Measurements from ENCODE around the gene MXD1. TPM values are rescaled to one million over a fixed set of nuclear protein-coding genes. Genes with fewer than 3 reads are reported as not detected.
A peak's percentile ranks its signal among the peaks of the same experiment; 100 is the strongest.
"Not testable (repeated sequence)": the region's sequence is repeated elsewhere in the genome, so short reads cannot be mapped to it uniquely, and the experiment has no call there.

Gene MXD1
- total RNA-seq, result 12.9 TPM

GRCh38 chr2:69914950-69915945, at the start of gene MXD1:
Gene MXD1 (plus strand): TSS chr2:69915109. CDS start chr2:69915331, 222 bp downstream.
- no peak for DNase-seq

- DNase-seq, result no peak
These were observed 26.5 kb upstream of the MXD1 start for GRCh38 chr2:69888451-69888850.

DNA sequence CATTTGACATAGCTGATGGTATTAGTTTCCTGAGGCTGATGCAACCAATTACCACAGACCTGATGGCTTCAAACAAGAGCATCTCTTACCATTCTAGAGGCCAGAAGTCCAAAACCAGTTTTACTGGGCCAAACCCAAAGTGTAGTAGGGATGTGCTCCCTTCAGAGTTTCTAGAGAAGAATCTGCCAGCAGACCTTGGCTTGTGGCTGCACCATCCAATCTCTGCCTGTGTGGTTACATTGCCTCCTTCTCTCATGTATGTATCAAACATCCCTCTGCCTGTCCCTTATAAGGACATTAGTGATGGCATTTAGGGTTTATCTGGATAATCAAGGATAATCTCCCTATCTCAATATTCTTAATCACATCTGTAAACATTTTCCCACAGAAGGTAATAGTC, 25.6 kb upstream of the MXD1 start:
- no peak for DNase-seq

DNA sequence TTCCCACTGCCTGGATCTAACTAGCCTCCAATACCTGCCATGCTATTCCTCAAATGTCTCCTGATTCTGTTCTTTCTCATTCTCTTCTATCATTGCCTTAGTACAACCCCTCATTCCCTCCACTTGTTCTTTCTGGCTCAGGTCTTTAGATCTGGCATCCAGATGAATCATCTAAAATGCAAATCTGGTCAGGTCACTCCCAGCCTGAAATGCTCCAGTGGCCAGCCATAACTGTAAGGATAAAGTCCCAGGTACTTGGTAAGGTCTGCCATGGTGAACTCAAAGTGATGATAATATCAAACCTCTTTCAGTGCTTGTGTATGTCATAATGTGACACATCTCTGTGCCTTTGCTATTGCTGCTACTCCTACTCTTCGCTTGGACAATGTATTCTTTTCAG, 24.0 kb upstream of the MXD1 start:
- DNase-seq, result no peak

- DNase-seq, result not testable (repeated sequence)
These were observed 22.0 kb upstream of the MXD1 start for GRCh38 chr2:69892838-69893424.

GRCh38 chr2:69893684-69894551, 21.0 kb upstream of the MXD1 start, which contains the start of gene SNRNP27:
Gene SNRNP27 (plus strand): TSS chr2:69893956. CDS start chr2:69893985, 29 bp downstream.
- peak; percentile 72 for DNase-seq

GRCh38 chr2:69894737-69895136, 20.2 kb upstream of the MXD1 start:
- DNase-seq, result not testable (repeated sequence)

- DNase-seq, result peak; percentile 26
These were observed 12.5 kb upstream of the MXD1 start for GRCh38 chr2:69902213-69902922.

- DNase-seq, result no peak
These were observed 7.7 kb upstream of the MXD1 start for GRCh38 chr2:69907216-69907615.

GRCh38 chr2:69911985-69912563, 2.8 kb upstream of the MXD1 start:
- no peak for DNase-seq

DNA sequence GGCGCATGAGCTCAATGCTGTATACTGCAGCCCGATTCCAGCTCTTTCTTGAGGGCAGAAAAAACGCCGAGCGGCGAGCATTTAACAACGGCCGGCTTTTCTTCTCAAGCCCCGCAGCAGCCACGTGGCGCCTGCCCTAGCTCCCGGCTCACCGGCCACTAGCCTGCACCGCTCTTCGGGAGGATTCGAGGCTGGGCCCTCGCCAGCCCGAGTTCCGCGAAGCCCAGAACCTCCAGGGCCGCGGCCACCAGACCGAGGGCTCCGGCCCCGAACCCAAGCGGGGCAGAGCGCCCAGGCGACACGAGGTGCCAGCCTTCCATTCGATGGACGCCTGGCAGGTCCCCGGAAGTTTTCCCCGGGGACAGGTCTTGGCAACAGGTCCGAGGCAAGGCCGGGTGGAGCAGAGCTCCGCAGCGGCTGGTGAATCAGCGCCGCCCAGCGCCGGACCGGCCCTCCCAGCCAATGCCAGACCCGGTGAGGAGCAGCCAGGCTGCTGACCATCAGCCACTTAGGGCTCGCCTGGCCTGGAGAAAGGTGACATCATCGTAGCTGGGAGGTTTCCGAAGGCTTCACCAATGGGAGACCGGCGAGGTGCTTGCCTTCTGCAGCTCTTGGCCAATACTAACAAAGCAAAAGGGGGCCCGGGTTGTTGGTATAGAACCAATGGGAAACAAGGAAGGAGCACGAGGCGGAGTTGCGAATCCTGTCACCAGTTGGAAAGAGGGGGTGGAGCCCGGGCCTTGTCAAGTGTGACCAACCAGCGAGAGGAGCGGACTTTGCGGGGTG, 552 bp upstream of the MXD1 start:
- DNase-seq, result peak; percentile 100

DNA sequence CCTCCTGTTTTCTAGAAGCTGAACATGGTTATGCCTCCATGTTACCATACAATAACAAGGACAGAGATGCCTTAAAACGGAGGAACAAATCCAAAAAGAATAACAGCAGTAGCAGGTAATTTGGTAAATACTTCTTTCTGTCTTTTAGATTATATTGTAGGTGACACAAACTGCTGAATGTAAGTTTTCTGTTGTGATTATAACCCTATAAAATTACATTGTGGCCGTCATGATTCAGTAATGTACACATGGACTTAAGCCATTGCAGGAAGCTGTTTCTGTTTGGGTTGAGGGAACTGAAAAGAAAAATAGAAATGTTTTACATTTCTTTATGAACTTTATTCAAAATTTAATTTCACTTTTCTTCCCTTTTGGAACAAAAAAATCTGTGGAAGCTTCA, 1.2 kb downstream of the MXD1 start:
- no peak for DNase-seq

DNA sequence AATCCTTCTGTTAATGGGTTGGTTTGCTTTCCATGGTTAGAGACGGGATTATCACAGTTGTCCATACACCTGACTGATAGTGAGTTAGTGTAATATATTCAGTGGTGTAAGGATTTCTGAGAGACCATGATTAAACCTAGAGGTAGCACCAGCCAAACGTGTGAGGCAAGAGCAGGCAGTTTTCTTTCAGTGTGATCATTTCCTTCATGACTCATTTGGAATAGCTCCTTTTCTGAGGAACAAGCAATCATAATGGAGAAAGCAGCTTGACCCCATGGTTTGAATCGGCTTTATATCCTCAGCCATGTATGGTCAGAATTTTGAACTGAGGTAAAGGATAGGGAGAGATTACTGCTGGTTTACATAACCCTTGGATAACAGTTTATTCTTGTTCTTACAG, 2.9 kb downstream of the MXD1 start:
- no peak for DNase-seq

GRCh38 chr2:69918401-69918800, 3.5 kb downstream of the MXD1 start:
- no peak for DNase-seq

GRCh38 chr2:69923116-69923515, 8.2 kb downstream of the MXD1 start:
- DNase-seq, result no peak

DNA sequence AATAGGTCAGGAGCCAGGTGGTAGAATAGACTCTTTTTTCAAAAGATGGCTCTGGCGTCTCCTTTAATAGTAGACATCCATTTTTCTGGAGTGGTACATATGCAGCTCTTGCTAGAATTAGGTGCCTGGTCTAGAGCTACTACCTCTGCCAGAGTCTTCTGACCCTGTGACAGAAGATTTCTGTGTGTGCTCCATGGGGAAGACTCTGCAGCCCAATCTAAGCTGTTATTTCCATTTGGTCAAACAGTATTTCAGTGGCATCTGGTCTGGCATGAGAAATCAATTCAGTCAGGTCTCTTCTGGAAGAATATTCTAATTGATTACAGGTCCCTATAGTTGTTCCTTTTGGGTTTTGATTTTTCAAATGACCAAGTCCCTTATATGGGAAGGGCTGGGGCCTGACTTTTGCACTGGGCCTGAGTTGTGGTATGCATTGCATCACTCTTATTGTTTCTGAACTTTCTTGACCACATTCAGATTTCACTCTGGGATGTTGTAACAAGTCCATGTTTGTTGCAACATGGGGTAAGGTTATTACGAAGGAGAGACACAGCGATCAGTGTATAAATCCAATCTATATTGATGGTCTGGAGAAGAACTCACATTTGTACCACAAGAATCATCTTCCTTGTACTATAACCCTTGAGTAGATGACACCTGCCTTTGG, 12.1 kb downstream of the MXD1 start:
- no peak for DNase-seq

- DNase-seq, result no peak
These were observed 17.1 kb downstream of the MXD1 start for GRCh38 chr2:69931832-69932595.

DNA sequence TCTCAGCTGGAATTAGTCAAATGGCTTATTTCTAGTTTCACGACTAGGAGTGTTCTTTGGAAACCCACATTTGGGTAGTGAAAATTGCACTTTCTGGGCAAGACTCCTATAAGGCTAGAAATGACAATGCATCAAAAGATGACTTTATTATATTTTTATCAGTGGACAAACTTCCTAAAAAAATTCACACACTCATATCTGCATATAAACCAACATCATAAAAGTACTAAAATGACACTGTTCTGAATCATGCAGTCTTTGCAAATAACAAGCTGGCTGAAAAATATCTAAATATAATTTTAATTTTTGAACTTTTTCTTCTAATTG, 17.6 kb downstream of the MXD1 start:
- no peak for DNase-seq

- no peak for DNase-seq
These were observed 18.4 kb downstream of the MXD1 start for GRCh38 chr2:69933254-69933828.

Data from occipital lobe (tissue), 2 donors.